Esophagus mucosa (tissue), 1 donor: Measurements from ENCODE around the gene RNF5. TPM values are rescaled to one million over a fixed set of nuclear protein-coding genes. Genes with fewer than 3 reads are reported as not detected.
A peak's percentile ranks its signal among the peaks of the same experiment; 100 is the strongest.
"Not testable (repeated sequence)": the region's sequence is repeated elsewhere in the genome, so short reads cannot be mapped to it uniquely, and the experiment has no call there.

Source experiments
- ATAC-seq: fragments of 200-7000 bp; cut with Tn5 transposase; one replicate; pipeline ENCODE4 v1.9.1; 2020
- total RNA-seq: library from RNA; stranded (reverse); gene quantifications from one replicate; pipeline ENCODE4 v1.2.4, GENCODE V29; 2023
- donor health status: DM: yes; HTN: yes; CAD: no.

Gene RNF5
- total RNA-seq, 1 donor from 2014 or later: 30.4 TPM

GRCh38 chr6:32176476-32177182 lies 1.6 kb upstream of the RNF5 start:
- ATAC-seq: no peak

- no peak for ATAC-seq
Measured at GRCh38 chr6:32177183-32177787, 920 bp upstream of the RNF5 start.

DNA sequence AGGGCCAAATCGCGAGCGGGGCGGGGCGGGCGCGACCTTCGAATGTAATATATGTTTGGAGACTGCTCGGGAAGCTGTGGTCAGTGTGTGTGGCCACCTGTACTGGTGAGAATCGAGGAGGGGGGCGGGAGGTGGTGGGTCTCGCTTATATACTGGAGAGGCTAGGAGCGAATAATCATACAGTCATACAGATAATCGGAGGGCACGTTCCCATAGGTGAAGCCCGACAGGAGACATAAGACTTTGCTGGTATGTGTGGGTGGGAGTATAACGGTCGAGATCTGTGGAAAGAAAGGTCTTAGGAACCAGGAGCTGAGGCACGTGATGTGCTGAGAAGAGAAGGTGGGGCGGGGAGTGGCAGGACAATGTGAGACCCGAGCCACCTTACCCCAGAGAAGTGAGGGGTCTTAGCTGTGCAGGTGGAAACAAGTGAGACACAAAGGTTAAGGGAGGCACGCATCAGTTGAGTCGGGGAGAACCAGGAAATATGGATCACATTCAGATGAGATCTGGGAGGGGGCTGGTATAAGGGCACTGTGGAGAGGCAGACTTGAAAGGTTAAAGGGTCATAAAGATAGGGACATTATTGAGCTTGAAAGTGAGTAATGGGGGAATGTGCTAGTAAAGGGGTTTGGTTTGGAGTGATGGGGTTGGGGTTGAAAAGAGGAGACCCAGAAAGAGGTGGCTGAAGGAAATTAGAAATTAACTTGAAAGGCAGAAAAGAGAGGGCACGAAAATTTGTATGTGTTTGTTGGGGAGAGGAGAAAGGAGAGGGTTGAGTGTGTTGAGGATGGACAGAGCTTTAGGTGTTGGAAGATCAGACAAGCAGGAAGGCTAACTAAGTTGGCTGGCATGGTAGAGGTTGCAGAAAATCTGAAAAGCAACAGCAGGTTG lies 589 bp downstream of the RNF5 start:
- ATAC-seq: no peak

- ATAC-seq: no peak
Measured at GRCh38 chr6:32179766-32180405, 1.7 kb downstream of the RNF5 start.

DNA sequence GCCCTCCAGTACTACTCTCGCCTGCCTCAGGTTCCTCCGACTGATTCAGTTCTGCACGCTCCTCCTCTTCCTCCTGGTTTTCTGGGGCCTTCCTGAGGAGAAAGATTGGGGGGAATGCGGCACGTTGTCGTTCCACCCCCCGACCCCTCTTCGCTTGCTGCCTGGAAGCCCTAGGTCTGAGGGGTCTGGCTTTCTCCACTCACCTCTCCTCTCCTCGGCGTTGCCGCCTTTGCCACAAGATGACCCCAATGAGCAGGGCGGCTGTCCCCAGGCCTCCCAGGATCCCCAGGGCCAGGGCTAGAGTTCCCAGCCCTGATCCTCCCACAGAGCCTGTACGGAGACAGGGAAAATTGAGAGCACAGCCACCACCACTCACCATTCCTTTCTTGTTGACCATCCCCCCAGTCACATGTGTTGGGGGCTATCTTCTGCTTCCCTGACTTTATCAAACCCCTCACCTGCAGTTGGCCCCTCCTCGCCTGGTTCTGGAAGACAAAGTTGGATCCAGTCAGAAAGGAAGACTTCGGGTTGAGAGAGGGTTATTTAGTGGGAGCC lies 3.0 kb downstream of the RNF5 start:
- ATAC-seq: no peak

DNA sequence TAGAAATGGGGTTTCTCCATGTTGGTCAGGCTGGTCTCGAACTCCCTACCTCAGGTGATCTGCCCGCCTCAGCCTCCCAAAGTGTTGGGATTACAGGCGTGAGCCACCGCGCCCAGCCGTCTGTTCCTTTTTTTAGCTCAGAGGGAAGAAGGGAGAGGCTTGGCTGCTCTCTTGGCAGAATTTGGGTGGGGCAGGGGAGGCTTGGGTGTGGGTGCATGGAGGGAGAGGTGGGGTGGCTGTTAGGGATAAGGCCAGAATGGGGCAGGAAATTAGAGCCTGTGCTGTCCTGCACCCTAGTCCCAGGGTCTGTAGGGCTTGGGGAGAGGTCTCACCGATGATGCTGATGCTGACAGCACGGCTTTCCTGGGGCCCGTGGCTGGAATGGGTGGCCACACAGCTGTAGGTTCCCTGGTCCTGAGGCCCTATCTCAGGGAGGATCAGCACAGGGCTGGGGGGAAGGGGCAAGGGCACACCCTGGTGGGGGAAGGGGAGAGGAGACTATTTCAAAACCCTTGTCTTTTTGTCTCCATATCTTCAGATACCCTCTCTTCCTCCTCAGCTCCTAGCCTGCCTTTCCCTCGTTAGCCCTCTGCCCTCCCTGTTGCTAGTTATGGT lies 3.8 kb downstream of the RNF5 start:
- ATAC-seq: no peak

- no peak for ATAC-seq
Measured at GRCh38 chr6:32182555-32182981, 4.4 kb downstream of the RNF5 start.

DNA sequence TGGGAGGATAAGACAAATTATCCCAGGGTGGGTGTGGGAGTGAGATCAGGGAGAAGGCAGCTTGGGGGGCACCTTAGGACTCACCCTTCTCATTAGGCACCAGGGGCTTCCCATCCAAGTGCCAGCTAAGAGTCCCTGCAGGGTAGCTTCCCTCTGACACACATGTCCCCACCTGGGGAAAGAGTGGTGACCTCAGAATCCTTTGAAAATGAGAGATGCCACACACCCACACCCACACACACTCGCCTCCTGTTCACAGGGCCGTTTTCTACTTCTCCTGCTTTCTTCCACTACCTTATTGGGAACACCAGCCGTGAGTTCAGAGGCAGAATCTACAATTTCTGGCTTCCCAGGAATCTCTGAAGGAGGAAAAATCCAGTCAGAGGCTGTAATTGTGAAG lies 4.8 kb downstream of the RNF5 start:
- no peak for ATAC-seq

GRCh38 chr6:32183483-32184083 lies 5.4 kb downstream of the RNF5 start:
- no peak for ATAC-seq

DNA sequence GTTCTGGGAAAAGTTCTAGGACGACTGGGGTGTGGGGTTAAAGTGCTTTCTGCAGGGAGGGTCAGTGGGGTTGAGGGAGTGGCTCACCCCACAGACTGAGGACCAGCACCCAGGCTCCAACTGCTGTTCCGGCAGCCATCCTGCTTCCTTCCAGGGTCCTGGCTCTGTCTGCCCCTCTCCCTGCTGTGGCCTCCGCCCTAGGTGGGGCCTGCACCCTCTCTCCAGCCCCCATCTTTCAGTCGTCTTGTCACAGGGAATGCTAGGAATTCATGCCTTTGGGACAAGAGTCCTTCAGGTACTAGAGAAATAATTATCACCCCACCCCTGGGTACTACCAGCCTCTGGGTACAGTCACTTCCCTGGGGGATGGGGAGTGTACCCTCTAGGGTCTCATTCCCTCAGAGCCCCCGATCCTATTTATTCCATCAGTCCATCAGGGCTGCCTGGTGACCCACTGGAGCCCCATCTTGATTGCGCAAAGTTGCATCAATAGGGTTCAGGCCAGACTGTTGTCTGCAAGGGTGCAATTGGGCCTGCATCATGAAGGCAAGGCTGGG lies 6.0 kb downstream of the RNF5 start, which contains the start of gene AGER:
TSS of gene AGER (minus strand) at position 170 of the 557 bp plus-strand sequence. CDS start at position 139, 31 bp downstream.
- ATAC-seq: no peak

DNA sequence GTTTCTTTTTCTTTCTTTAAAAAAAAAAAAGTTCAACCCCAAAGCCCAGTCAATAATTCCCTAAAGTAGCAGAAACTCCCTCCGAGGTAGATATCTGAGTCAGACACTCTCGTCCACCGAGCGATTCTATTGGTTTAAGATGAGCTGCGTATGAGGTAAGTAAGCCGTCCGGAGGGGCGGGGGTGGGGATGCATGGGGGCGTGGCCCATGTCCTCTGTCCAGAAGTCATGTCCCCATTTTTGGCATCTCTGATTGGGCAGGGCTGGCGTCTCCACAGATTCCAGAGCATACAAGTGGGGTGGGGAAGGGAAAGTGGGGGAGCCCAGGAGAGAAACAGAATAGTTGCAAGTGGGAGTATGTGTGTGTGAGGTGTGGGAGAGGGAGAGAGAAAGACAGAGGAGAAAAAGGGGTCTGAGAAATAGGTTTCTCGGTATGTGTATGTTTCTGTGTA lies 7.5 kb downstream of the RNF5 start:
- peak; percentile 54 for ATAC-seq

DNA sequence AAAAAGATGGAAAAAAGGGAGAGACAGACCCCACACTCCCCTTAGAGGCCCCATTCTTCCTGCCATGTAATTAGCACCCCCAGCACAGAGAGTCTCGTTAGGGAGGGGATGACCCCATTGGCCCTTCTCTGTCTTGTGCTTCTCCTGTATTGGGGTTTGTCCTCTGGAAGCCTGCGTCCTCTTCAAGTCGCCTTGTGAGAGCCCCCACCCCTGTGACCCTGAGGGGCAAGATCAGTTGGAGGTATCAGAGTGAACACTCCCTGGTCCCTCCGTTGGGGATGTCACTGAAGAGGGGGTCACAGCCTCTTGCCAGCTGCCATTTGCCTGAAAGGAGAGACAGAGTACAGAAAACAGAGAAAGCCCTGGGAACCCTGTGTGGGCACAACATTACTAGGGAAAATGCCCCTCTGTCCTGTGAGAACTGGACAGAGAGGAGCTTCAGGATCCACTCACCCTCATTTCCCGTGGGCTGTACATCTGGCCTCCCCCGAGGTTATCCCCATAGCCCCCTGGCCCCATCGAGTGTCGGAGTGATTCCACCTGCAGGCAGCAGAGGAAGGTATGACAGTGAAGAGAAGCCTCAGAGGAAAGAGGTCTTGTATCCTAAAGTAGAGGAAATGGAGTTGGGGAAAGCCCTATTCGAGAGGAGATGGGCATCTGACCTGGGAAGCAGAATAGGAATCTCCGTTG lies 8.1 kb downstream of the RNF5 start:
- not testable (repeated sequence) for ATAC-seq

DNA sequence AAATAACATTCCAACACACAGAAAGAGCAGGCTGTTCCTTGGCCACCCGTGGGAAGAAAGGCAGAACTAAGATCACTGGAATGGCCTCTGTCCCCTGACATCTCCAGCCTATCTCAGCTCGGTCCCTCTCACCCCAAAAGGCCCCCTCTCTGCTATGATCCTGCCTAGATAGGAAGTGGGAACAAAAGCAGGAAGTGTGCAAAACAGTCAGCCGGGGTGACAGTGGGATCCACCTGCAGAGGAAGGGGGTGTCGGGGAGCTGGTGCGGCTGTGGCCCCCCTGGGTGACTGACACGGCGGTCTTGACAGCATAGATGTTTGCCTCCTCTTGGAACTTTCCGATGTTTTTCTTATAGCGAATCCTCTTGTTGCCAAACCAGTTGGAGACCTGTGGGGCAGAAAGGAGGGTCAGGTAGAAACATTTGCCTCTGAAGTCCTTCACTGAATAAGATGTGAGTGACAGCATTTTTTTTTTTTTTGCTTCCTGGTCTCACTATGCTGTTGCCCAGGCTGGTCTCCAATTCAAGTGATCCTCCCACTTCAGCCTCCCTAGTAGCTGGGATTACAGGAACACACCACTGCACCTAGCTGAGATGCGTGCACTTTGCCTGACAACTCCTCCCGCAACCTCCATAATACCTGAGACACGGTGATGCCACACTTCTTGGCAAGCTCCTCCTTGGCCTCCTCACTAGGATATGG lies 9.0 kb downstream of the RNF5 start:
- no peak for ATAC-seq

DNA sequence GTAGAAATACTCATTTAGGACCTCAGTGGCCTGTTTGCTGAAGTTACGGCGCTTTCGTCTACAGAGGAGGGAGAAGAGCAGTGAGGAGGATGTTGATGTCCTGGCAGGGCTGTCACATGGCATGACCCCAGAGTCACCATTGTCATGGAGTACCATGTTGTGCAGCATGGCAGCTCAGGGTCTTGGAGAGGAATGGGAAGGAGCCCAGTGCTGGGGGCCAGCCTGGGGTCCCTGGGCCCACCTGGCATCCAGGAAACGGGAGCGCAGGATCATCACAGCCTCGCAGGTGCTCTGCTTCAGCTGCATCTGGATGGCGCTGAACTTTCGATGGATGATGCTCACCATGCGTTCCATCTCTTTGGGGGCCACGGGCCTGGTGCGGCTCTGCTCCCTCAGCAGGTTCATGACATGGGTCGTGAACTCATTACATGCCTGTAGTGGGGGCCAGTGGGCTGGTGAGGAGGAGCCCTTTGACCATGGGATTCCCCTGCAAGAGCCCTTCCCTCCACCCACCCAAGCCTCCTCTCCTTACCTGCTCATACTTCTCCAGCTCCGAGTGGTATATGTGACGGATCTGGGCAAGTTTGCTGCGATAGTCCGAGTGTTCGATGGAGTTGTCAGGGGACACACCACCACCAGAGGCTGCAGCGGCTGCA lies 9.6 kb downstream of the RNF5 start:
- ATAC-seq: not testable (repeated sequence)

DNA sequence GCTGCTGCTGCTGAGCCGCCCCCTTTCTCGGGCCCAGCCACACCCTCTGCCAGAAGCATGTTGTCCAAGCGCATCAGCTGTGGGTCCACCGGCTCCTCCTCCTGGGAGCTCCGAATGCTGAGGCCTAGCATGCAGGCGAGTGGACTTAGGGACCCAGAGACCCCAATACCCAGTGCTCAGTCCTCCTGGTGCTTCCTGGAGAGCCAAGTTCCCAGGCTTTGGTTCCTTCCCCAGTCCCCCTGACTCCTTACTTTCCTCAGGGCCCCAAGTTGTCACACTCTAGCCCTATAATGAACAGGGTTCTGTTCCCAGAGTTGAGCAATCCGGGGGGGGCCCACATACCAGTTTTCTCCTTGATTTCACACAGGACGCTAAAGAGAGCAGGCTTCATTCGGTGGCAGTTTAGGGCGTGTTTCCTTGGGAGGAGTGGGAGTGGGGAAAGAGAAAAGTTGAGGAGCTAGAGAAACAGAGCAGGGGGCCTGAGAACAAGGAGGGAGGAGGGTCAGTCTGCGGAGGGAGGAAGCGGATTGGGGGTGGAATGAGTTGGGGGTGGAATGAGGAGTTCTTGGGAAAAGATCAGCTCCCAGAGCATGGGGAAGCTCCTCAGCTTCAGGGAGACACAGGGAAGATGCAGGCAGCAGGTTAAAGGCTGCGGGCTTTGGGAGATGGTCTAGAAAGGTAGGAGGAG lies 10.3 kb downstream of the RNF5 start:
- no peak for ATAC-seq

DNA sequence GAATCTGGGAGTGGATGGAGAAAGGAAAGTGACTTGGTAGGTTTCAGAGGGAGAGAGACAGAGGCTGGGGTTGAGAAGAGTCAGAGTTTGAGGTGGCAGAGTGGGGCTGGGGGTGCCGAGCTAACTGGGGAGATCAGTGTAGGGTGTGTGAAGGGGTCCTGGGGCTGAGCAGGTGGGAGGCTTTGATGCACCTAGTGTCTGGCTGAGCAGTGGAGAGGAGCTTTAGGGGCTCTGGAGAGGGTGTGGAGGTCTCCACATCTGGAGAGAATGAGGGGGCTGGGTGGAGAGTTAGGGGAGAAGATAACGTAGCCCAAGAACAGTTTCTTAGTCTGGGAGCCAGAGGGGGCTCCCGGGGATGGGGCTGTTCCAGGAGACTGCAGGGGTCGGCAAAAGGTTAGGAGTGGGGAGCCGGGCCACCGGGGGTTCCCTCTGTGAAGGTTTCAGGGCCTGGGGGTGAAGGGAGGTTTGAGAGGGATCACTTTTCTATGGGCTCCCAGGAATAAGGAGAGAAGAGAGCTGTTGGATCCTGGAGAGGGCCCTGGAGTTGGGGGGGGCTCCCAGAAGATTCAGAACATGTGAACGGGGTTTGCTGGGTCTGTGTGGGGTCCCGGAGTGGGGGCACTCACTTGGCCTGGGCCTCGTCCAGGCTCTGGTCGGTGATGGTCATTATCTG lies 11.0 kb downstream of the RNF5 start:
- peak; percentile 1 for ATAC-seq

GRCh38 chr6:32189742-32190053 lies 11.5 kb downstream of the RNF5 start:
- ATAC-seq: peak; percentile 0
